Activated CD8-positive, alpha-beta memory T cell treated with anti-CD3 and anti-CD28 coated beads, Interleukin-2, amount 50 U/mL, for 4 hours (primary cell): ENCODE measurements around the gene LTBP3.
"Not testable (repeated sequence)": the region's sequence is repeated elsewhere in the genome, so short reads cannot be mapped to it uniquely, and the experiment has no call there.

ENCODE experiments used
- DNase-seq: peaks from one replicate; pipeline ENCODE4 v3.0.0-alpha.2; 2020

Gene LTBP3

DNA sequence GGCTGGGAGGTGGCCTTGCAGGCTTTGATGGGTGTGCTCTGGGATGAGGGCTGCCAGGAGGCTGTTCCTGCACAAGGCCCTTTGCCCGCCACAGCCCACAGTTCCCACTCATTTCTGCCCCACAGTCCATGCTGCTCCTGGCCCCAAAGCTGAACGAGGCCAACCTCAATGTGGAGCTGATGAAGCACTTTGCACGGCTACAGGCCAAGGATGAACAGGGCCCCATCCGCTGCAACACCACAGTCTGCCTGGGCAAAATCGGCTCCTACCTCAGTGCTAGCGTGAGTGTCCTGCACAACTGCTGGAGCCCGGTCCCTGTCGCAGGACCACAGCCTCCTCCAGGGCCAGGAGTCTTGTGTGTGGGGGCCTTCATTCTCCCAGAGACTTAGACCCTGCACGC lies 23.1 kb downstream of the LTBP3 start:
- DNase-seq, result no peak

DNA sequence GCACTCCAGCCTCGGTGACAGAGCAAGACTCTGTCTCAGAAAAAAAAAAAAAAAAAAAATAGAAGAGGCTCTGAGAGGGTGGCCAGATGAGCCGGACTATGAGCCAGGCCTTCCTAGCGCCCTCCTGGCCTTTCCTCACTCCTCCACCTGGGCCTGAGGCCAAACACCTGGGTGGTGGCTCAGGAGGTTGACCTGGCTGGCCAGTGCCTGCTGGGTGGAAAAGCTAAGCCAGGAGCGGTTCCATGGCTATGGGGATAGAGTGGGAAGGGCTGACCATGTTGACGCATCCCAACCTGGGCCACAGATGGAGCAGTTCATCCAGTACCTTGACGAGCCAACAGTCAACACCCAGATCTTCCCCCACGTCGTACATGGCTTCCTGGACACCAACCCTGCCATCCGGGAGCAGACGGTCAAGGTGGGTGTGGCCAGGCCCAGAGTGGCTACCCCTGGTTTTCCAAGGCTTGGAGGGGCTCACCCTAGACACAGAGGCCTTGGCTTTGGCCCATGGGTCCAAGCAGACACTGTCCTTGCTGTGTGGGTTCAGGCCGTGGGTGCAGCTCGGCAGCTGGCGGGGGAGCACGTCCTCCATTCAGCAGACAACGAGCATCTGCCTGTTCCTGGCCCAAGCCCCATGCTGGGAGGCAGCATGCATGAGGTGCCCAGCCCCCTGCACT lies 25.6 kb downstream of the LTBP3 start:
- DNase-seq, result no peak

DNA sequence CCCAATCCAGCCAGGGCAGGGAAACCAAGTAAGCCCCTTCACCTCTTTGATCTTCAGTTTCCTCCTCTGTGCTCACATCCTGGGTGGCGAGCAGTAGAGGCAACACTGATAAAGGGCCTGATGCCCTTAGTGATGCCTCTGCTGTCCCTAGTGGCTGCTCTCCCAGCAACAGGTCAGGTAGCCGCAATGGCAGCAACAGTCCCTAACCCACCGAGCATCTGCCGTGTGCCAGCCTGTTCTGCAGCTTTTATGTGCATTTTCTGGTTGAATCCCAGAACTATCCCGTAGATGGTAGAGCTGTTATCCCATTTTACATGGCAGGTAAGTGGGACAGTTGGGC lies 28.0 kb downstream of the LTBP3 start:
- no peak for DNase-seq

DNA sequence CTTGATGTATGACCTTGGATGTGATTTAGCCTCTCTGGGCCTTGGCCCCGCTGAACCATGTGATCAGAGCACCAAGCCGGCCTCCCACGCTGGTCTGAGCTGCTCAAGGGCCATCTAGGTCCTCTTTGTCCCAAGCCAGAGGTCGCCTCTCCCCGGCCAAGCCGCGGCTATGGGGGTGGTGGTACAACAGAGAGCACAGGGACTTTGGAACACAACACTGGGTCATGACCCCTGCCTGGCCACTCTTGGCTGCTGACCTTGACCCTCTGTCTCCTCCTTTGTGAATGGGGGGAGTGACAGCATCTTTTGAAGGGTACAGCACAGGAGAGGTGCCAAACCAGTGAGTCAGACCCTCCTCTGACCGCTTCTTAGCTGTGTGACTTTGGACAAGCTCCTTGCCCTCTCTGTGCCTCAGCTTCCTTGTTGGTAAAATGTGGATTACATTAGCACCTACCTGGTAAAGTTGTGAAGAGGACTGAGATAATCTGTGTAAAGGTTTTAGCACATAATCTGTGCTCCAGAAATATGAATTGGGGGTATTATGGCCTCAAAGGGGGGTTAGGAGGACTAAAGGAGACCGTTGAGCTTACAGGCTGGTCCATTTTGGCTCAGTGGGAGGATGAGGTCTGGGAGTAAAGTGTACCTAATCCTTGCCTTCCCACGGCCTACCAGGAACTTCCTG lies 28.5 kb downstream of the LTBP3 start:
- DNase-seq, result no peak

DNA sequence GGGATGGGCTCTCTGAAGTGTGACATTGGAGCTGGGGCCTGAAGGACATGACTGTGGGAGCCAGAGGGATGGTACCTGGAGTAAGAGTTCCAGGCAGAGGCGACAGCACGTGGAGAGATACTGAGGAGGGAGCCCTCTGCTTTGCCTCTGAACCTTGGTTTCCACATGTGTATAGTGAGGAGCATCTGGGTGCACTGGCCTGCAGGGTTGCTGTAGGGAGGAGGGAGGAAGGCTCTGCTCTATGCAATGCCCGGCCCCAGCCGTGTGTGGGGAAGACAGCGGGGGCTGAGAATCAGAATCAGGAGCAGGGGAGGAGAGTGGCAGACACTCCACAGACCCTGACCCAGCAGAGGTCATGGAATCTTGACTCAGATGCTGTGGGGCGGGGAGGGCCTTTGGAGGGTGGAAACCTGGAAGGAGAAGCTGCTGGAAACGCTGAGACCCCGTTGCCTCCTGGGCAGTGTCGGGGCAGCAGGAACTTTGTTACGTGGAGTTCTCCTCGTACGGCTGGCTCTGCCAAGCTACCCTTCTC lies 29.3 kb downstream of the LTBP3 start:
- no peak for DNase-seq

DNA sequence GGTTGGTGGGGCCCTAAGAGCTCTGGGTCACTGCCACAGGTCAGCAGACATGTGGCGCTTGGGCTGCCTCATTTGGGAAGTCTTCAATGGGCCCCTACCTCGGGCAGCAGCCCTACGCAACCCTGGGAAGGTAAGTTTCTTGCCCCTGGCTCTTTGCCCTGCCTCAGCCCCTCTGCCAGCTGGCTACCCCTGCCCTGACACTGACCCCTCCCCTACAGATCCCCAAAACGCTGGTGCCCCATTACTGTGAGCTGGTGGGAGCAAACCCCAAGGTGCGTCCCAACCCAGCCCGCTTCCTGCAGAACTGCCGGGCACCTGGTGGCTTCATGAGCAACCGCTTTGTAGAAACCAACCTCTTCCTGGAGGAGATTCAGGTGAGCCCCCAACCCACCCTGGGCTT lies 31.4 kb downstream of the LTBP3 start:
- no peak for DNase-seq

DNA sequence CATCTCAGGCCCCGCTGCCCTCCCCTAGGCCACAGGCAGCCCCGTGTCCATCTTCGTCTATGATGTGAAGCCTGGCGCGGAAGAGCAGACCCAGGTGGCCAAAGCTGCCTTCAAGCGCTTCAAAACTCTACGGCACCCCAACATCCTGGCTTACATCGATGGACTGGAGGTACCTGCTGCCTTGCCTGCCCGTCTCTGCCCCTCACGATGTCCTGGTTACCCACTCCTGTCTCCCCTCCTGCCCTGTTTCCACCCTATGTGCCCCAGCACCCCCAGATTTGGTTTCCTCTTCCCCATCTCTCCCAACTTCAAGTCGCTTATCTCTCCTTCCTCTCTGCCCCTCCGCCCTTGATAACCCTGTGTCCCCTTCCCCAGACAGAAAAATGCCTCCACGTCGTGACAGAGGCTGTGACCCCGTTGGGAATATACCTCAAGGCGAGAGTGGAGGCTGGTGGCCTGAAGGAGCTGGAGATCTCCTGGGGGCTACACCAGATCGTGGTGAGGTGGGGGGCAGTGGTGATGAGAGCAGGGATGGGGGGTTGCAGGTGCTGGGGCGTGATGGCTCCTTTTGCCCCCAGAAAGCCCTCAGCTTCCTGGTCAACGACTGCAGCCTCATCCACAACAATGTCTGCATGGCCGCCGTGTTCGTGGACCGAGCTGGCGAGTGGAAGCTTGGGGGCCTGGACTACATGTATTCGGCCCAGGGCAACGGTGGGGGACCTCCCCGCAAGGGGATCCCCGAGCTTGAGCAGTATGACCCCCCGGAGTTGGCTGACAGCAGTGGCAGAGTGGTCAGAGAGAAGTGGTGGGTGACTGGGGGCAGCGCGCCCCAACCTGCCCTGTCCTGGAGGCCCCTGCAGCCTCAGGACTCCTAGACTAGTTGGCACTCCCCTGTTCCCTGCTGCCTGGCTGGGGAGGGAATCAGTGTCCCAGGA lies 32.3 kb downstream of the LTBP3 start:
- no peak for DNase-seq

DNA sequence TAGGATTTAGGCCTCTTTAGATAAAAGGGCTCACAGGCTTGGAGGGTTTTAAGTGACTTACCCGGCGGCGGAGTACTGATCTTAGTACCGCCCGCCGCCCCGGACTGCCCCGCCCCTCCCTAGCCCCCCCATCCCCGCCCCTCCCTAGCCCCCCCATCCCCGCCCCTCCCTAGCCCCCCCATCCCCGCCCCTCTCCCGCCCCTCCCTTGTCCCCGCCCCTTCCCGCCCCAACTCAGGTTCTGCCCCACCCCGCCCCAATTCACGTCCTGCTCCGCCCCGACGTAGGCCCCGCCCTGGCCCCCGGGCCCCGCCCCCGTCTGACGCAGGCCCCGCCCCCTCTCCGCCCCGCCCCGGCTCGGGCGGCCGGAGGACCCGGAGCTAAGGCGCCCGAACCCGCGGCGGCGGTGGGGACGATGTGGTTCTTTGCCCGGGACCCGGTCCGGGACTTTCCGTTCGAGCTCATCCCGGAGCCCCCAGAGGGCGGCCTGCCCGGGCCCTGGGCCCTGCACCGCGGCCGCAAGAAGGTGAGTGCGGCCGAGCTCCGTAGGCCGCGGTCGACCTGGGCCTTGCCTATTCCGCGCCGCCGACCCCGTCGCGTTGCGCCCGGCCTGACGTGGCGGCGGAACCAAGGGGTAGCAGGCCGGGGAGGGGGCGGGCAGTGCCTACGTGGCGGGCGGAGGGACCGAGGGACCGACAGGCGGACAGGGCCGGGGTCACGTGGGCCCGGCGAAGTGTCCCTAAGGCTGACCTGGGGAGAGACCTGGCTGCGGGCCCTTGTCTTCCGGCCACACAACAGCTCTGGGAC lies 33.2 kb downstream of the LTBP3 start, which contains the start of gene SCYL1:
Gene SCYL1, plus strand, starts transcription at position 343 of the 805 bp plus-strand sequence. Its CDS starts 71 bp downstream, at position 414.
- DNase-seq, result peak; percentile 79

DNA sequence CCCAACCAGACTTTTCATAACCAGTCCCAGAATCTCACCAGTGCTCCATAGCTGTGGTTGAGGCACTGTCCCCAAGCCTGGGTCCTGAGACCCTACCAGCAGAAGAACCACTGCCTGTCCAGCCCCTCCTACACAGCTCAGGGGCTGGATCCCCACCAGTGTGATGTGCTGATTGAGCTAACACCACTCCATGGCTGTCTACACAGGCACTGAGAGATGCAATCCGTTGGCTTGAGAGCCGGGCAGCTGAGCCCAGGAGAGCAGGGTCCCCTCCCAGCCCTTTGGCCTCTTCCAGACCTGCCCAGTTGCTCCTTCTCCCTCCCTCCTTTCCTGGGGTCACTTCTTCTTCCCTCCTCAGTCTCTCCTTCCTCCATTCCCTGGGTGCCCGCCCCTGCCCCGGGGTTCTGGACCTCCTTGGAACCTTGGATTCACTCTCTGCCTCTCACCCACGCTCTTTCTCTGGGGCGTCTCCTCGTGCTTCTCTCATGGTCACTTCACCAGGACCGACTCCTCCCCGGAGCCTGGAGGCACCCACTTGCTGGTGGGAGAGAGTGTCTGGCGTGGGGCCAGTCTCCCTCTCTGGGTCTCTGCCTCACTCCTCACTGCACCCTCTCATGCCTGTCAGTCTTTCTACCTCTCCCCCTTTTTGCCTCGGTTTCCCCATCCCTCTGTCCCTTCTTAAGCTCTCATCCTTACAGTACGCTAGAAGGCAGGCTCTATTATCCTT lies 34.0 kb downstream of the LTBP3 start:
- no peak for DNase-seq

DNA sequence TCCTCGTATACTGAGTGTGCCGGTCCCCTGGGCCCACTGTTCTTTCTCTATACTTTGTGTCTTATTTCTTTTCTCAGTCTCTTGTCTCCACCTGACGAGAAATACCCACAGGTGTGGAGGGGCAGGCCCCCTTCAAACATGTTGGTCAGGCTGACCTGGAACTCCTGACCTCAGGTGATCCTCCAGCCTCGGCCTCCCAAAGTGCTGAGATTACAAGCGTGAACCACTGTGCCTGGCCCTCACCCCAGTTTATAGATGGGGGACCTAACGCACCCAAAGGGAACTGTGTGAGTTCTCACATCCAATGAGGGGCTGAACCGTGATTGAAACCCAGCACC lies 34.6 kb downstream of the LTBP3 start:
- DNase-seq, result not testable (repeated sequence)

DNA sequence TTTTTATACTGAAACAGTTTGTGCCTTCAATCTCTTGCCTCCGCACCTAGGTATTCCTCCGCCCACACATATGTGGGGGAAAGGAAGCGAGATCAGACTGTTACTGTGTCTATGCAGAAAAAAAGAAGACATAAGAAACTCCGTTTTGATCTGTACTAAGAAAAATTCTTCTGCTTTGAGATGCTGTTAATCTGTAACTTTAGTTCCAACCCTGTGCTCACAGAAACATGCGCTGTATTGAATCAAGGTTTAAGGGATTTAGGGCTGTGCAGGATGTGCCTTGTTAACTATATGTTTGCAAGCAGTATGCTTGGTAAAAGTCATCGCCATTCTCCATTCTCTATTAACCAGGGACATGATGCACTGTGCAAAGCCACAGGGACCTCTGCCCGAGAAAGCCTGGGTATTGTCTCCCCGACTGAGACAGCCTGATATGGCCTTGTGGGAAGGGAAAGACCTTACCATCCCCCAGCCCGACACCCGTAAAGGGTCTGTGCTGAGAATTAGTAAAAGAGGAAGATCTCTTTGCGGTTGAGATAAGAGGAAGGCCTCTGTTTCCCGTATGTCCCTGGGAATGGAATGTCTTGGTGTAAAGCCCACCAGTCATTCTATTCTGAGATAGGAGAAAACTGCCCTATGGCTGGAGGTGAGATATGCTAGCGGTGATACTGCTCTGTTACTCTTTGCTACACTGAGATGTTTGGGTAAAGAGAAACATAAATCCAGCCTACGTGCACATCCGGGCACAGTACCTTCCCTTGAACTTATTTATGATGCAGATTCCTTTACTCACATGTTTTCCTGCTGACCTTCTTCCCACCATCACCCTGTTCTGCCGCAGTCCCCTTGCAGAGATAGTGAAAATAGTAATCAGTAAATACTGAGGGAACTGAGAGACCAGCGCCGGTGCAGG lies 35.2 kb downstream of the LTBP3 start:
- DNase-seq, result not testable (repeated sequence)

DNA sequence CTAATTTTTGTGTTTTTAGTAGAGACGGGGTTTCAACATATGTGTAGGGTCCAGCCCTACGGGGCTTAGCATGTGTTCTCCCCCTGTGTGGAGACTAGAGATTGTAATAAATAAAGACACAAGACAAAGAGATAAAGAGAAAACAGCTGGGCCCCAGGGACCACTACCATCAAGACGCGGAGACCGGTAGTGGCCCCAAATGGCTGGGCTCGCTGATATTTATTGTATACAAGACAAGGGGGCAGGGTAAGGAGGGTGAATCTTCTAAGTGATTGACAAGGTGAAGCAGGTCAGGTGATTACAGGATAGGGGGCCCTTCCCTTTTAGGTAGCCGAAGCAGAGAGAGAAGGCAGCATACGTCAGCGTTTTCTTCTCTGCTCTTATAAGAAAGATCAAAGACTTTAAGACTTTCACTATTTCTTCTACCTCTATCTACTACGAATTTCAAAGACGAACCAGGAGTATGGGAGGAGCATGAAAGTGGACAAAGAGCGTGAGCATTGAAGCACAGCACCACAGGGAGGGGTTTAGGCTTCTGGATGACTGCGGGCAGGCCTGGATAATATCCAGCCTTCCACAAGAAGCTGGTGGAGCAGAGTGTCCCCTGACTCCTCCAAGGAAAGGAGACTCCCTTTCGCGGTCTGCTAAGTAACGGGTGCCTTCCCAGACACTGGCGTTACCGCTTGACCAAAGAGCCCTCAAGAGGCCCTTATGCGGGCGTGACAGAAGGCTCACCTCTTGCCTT lies 36.2 kb downstream of the LTBP3 start:
- not testable (repeated sequence) for DNase-seq

DNA sequence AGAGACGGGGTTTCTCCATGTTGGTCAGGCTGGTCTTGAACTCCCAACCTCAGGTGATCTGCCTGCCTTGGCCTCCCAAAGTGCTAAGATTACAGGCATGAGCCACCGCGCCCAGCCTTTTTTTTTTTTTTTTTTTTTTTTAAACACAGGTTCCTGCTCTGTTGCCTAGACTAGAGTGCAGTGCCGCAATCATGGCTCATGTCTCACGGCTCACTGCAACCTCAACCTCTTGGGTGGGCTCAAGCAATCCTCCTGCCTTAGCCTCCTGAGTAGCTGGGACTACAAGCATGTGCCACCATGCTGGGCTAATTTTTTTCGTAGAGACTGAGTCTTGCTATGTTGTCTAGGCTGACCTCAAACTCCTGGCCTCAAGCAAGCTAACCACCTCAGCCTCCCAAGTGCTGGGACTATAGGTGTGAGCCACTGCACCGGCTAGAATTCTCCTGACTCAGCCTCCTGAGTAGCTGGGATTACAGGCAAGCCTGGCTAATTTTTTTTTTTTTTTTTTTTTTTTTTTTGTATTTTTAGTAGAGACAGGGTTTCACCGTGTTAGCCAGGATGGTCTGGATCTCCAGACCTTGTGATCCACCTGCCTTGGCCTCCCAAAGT lies 39.1 kb downstream of the LTBP3 start:
- not testable (repeated sequence) for DNase-seq

DNA sequence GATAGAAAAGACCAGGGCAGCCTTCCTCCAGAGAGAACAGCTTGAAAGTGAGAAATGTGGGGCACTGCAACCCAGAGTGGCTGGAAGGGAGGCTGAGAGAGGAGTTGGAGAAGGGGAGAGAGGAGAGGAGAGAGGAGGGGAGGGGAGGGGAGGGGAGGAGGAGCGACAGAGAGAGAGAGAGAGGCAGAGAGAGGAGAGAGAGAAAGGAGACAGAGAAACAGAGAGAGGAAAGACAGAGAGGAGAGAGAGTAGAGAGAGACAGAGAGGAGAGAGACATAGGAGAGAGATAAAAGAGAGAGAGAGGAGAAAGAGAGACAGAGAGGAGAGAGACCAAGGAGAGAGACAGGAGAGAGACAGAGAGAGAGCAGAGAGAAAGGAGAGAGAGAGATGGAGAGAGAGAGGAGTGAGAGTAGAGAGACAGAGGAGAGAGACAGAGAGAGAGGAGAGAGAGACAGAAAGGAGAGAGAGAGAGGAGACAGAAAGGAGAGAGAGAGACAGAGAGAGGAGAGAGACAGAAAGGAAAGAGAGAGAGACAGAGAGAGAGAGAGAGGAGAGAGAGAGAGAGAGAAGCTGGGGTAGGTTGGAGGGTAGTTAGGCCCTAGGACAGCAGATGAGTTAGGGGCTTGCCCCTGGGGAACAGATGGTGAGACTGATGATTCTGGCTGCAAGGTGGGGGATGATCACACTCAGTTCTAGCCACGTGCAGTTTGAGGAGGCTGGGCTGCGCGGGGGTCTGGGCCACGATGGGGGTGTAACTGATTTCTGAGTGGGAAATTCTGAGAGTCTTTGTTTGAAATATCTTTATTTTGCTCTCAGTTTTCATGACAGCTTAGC lies 41.8 kb downstream of the LTBP3 start:
- no peak for DNase-seq

DNA sequence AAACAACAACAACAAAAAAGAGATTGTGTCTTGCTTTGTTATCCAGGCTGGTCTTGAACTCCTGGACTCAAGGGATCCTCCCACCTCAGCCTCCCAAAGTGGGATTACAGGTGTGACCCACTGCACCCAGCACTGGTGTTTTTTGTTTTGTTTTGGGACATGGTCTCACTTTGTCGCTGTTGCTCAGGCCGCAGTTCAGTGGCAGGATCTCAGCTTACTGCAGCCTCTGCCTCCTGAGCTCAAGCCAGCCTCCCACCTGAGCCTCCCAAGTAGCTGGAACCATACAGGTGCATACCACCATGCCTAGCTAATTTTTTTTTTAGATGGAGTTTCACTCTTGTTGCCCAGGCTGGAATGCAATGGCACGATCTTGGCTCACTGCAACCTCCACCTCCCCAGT lies 45.8 kb downstream of the LTBP3 start:
- DNase-seq, result not testable (repeated sequence)

DNA sequence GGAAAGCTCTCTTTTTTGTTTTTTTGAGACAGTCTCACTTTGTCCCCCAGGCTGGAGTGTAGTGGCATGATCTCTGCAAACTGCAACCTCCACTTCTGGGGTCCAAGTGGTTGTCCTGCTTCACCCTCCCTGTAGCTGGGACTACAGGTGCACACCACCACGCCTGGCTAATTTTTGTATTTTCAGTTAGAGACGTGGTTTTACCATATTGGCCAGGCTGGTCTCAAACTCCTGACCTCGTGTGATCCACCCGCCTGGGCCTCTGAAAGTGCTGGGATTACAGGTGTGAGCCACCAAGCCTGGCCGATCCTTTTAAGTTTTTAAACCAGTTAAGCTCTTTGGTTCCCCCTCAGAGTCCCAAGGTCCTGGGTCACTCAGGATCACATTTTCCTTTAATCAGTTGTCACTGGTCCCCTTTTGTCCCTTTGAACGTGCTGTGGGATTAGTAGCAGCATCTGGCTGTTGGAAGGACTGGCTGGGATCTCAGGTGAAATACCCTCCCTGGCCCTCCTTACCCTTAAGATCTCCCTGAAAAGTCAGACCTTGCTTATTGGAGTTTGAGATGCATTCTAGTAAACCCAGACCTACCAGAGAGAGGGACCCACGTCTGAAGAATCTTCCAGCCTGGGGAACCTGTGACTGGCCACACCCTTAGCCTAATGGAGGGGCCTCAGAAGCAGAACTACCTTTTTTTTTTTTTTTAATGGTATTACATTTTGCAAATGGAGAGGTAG lies 51.2 kb downstream of the LTBP3 start:
- DNase-seq, result no peak

DNA sequence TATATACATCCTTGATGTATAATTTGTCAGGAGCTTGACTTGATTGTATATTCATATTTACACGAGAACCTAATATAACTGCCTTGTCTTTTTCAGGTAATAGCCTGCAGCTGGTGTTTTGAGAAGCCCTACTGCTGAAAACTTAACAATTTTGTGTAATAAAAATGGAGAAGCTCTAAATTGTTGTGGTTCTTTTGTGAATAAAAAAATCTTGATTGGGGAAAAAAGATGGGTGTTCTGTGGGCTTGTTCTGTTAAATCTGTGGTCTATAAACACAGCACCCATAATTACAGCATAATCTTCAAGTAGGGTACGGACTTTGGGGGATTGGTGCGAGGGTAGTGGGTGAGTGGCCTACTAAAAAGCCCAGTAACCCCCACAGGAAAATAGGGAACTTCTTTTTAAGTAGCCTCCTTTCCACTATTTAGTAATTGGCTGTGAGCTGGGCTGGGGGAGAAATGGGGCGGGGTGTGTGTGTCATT lies 51.8 kb downstream of the LTBP3 start:
- DNase-seq, result no peak
